OCI-LY3 (cell line): ENCODE results near the gene SLC26A9.
"Not testable (repeated sequence)": the region's sequence is repeated elsewhere in the genome, so short reads cannot be mapped to it uniquely, and the experiment has no call there.

Experiments
- H2AFZ ChIP-seq: fragments of 200-600, 300-600 bp; shearing (Covaris generic); 2 replicates; pipeline ENCODE4 v1.6.0; 2014; ENCODE audit warnings: antibody characterized with exemption, low read depth, low read length
- H3K27ac ChIP-seq: fragments of 200-600, 300-600 bp; sonication (generic); 2 replicates; pipeline ENCODE4 v1.5.1; 2014; ENCODE audit warnings: mild to moderate bottlenecking, low read length, moderate library complexity, mixed read lengths
- H3K27me3 ChIP-seq: fragments of 200-600, 300-600 bp; sonication (generic); 2 replicates; pipeline ENCODE4 v1.6.1; 2014; ENCODE audit warnings: low read depth, low read length, mixed read lengths
- H3K36me3 ChIP-seq: fragments of 200-600, 300-600 bp; sonication (generic); replicated peaks from 2 replicates; pipeline ENCODE3; 2014; ENCODE audit warnings: low read depth, low read length, mixed read lengths
- H3K4me1 ChIP-seq: fragments of 300-600, 200-600 bp; sonication (generic); 2 replicates; pipeline ENCODE4 v1.6.1; 2014; ENCODE audit warnings: low read length, mixed read lengths
- H3K4me2 ChIP-seq: fragments of 200-600, 300-600 bp; sonication (generic); 2 replicates; pipeline ENCODE4 v1.6.1; 2014; ENCODE audit warnings: low read length, mixed read lengths
- H3K4me3 ChIP-seq: fragments of 300-600, 200-600 bp; sonication (generic); 2 replicates; pipeline ENCODE4 v1.5.1; 2014; ENCODE audit warnings: antibody characterized with exemption, mild to moderate bottlenecking, low read length, moderate library complexity
- H3K79me2 ChIP-seq: fragments of 300-600, 200-600 bp; shearing (Covaris generic); 2 replicates; pipeline ENCODE4 v1.6.1; 2014; ENCODE audit warnings: mild to moderate bottlenecking, low read length, mixed read lengths
- H3K9ac ChIP-seq: fragments of 300-600, 200-600 bp; shearing (Covaris generic); 2 replicates; pipeline ENCODE4 v1.6.0; 2014; ENCODE audit warnings: mild to moderate bottlenecking, low read length, moderate library complexity
- H3K9me3 ChIP-seq: fragments of 200-600, 300-600 bp; shearing (Covaris generic); 2 replicates; pipeline ENCODE4 v1.6.1; 2014; ENCODE audit warnings: low read length, mixed read lengths; ENCODE audit not compliant: insufficient read depth
- H4K20me1 ChIP-seq: fragments of 200-600, 300-600 bp; sonication (generic); 2 replicates; pipeline ENCODE4 v1.6.1; 2016; ENCODE audit warnings: low read length, mixed read lengths; ENCODE audit not compliant: insufficient read depth
- EZH2phosphoT487 ChIP-seq: fragments of 200-600 bp; shearing (Covaris generic); IDR thresholded peaks from 2 replicates; pipeline ENCODE4 v1.6.1; 2018; ENCODE audit warnings: antibody characterized with exemption, mixed run types, low read depth
- TF ChIP-seq, protein P1 (sequence below): fragments of 200-600, 300-600 bp; sonication (generic); IDR thresholded peaks from 2 replicates; pipeline ENCODE4 v1.5.1; 2014; ENCODE audit warnings: antibody characterized with exemption, low read length, low read depth

The SLC26A9 gene

DNA sequence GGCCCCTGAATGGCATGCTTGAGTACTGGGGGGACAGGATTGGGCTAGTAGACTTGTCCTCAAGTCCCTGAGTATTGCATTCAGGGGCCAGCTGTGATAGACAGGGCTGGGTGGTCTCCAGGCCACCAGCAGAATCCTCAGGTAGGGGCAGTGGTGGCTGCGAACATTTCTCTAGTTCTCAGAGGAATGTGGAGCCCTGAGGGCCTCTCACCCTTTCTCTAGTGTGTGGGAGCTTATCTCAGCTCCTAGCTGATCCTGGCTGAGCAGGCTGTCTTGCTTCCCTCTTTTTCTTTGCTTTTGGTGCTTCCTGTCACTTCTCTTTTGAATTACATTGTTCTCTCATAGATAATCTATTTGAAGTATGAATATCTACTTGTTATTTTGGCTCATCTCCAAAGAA, 63.3 kb downstream of the SLC26A9 start:
- Histone ChIP-seq H2AFZ (no peak overlapping the region), H3K27ac (no peak overlapping the region)

GRCh38 chr1:205878026-205878425, 65.2 kb downstream of the SLC26A9 start:
- Histone ChIP-seq H4K20me1 (no peaks in the 10 kb centered on the region), H2AFZ (no peak overlapping the region), H3K9me3 (no peaks in the 10 kb centered on the region; the same call in 1 of the 2 replicates), H3K9ac (no peak overlapping the region), H3K79me2 (no peaks in the 10 kb centered on the region), H3K4me2 (no peak overlapping the region), H3K27me3 (no peaks in the 10 kb centered on the region), H3K36me3 (peaks cover 6% of the 10 kb centered on the region), H3K4me3 (no peak overlapping the region), H3K27ac (no peak overlapping the region), H3K4me1 (no peaks in the 10 kb centered on the region)
- TF ChIP-seq, protein P1, sequence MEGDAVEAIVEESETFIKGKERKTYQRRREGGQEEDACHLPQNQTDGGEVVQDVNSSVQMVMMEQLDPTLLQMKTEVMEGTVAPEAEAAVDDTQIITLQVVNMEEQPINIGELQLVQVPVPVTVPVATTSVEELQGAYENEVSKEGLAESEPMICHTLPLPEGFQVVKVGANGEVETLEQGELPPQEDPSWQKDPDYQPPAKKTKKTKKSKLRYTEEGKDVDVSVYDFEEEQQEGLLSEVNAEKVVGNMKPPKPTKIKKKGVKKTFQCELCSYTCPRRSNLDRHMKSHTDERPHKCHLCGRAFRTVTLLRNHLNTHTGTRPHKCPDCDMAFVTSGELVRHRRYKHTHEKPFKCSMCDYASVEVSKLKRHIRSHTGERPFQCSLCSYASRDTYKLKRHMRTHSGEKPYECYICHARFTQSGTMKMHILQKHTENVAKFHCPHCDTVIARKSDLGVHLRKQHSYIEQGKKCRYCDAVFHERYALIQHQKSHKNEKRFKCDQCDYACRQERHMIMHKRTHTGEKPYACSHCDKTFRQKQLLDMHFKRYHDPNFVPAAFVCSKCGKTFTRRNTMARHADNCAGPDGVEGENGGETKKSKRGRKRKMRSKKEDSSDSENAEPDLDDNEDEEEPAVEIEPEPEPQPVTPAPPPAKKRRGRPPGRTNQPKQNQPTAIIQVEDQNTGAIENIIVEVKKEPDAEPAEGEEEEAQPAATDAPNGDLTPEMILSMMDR, result no peak
- no peak for TF ChIP-seq EZH2phosphoT487

More for the DNA sequence above, 63.3 kb downstream of the SLC26A9 start:
- Histone ChIP-seq H4K20me1 (no peaks in the 10 kb centered on the region), H3K79me2 (no peaks in the 10 kb centered on the region), H3K27me3 (no peaks in the 10 kb centered on the region), H3K4me3 (no peak overlapping the region), H3K4me1 (no peaks in the 10 kb centered on the region), H3K9me3 (no peaks in the 10 kb centered on the region; the same call in 1 of the 2 replicates), H3K9ac (no peak overlapping the region), H3K36me3 (peaks cover 6% of the 10 kb centered on the region), H3K4me2 (no peak overlapping the region)
- no peak for TF ChIP-seq EZH2phosphoT487
- TF ChIP-seq, protein P1, result no peak

DNA sequence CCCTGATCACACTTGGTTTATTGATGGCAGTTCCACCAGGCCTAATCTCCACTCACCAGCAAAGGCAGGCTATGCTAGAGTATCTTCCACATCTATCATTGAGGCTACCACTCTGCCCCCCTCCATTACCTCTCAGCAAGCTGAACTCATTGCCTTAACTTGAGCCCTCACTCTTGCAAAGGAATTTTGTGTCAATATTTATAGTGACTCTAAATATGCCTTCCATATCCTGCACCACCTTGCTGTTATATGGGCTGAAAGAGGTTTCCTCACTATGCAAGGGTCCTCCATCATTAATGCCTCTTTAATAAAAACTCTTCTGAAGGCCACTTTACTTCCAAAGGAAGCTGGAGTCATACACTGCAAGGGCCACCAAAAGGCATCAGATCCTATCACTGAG, 70.1 kb downstream of the SLC26A9 start:
- H3K79me2 ChIP-seq, H3K4me2 ChIP-seq, H3K9ac ChIP-seq, H3K27me3 ChIP-seq, H2AFZ ChIP-seq, H3K4me3 ChIP-seq, H3K27ac ChIP-seq, H3K9me3 ChIP-seq, H4K20me1 ChIP-seq, H3K36me3 ChIP-seq, H3K4me1 ChIP-seq: not testable (repeated sequence)

DNA sequence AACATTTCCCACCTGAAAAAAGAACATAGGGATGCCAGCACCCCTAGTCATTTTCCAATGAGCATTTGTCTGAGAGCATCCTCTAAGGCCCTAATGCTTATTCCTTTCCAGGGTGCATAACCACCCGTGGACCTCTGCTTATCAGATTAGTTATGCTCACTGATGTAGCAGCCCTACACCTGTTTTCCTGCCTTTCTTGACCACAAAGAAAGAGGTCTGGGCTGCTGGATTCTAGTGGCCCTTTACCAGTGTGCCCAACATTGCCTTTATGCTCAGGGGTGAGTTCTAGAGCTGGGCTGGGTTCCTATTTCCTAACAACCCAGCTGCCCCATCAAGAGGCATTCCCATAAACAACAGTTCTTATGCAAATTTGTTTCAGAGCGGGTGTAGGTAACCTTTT, 73.0 kb downstream of the SLC26A9 start:
- TF ChIP-seq, protein P1, result no peak
- TF ChIP-seq EZH2phosphoT487, result no peak
- Histone ChIP-seq H3K4me2 (no peak overlapping the region), H3K4me3 (no peak overlapping the region), H3K4me1 (peaks cover 6% of the 10 kb centered on the region), H3K27me3 (no peaks in the 10 kb centered on the region), H3K27ac (no peak overlapping the region), H3K36me3 (no peaks in the 10 kb centered on the region), H3K9ac (no peak overlapping the region), H3K9me3 (no peaks in the 10 kb centered on the region), H4K20me1 (no peaks in the 10 kb centered on the region), H3K79me2 (no peaks in the 10 kb centered on the region), H2AFZ (no peak overlapping the region)
